GM19238 (cell line): ENCODE measurements around the gene IBA57.

Experiments
- DNase-seq: peaks from one replicate; pipeline ENCODE4 v3.0.0; 2011; ENCODE audit warnings: low spot score; ENCODE audit not compliant: insufficient read length

The IBA57 gene

GRCh38 chr1:228165372-228166169 lies at the start of gene IBA57:
Gene IBA57, plus strand, starts transcription at chr1:228165804. Its CDS starts 13 bp downstream, at chr1:228165817.
- DNase-seq = peak; percentile 99

DNA sequence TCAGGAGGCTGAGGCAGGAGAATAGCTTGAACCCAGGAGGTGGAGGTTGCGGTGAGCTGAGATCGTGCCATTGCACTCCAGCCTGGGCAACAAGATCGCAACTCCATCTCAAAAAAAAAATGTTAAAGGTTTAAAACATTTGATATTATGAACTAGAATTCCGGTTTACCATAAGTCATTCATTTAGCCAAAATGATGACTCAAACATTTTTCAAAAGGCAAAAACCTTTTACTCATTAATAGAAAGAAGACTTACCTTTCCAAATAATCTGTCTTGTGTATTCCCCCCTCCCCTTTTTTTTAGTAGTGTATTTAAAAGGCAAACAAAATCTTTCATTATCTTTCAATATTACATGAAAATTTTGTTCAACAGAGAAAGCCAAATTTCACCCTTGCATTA lies 48.3 kb upstream of the IBA57 start:
- no peak for DNase-seq

DNA sequence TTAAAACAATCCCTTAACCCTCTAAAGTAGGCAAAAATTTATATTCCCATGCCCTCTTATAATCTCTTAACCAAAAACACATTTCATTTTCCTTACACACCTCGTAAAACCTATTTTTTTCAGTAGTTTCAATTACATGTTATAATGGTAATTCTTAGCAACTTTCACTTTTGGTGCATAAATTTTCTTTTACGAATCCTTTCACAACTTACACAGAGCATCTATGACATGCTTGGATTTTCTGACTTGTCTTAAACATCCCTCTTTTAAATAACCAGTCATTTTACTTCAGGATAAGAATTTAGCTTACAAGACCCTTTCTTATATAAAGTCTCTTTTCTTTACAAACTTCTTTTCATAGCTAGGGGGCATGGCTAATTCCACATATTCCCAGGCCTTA lies 47.6 kb upstream of the IBA57 start:
- DNase-seq = no peak

GRCh38 chr1:228120351-228120750 lies 45.3 kb upstream of the IBA57 start:
- DNase-seq = no peak

GRCh38 chr1:228120857-228121489 lies 44.6 kb upstream of the IBA57 start:
- DNase-seq = no peak

GRCh38 chr1:228122921-228123441 lies 42.6 kb upstream of the IBA57 start:
- no peak for DNase-seq

GRCh38 chr1:228123505-228123904 lies 42.1 kb upstream of the IBA57 start:
- no peak for DNase-seq

- DNase-seq = no peak
Observed at GRCh38 chr1:228125185-228125584, 40.4 kb upstream of the IBA57 start.

DNA sequence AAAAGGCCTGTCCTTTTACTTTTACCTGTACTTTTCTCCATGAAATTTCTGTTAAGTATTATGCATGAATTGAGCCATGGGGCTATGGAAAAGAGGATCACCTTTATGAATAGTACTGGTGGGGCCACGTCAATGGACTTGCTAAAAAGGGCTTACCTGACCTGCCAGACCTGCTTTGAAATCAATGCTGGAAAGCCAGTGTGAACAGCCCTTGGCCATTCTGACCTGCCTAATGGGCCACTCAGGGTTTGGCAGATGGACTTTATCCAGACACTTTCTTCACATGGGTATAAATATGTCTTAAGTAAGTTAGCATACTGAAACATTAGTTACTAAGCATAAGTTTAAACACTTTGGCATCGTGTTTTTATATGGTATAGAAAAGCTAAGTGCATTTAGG lies 33.8 kb upstream of the IBA57 start:
- no peak for DNase-seq

- no peak for DNase-seq
Observed at GRCh38 chr1:228134591-228134990, 31.0 kb upstream of the IBA57 start.

- DNase-seq = no peak
Observed at GRCh38 chr1:228136901-228137300, 28.7 kb upstream of the IBA57 start.

- DNase-seq = no peak
Observed at GRCh38 chr1:228139406-228139930, 26.1 kb upstream of the IBA57 start.

DNA sequence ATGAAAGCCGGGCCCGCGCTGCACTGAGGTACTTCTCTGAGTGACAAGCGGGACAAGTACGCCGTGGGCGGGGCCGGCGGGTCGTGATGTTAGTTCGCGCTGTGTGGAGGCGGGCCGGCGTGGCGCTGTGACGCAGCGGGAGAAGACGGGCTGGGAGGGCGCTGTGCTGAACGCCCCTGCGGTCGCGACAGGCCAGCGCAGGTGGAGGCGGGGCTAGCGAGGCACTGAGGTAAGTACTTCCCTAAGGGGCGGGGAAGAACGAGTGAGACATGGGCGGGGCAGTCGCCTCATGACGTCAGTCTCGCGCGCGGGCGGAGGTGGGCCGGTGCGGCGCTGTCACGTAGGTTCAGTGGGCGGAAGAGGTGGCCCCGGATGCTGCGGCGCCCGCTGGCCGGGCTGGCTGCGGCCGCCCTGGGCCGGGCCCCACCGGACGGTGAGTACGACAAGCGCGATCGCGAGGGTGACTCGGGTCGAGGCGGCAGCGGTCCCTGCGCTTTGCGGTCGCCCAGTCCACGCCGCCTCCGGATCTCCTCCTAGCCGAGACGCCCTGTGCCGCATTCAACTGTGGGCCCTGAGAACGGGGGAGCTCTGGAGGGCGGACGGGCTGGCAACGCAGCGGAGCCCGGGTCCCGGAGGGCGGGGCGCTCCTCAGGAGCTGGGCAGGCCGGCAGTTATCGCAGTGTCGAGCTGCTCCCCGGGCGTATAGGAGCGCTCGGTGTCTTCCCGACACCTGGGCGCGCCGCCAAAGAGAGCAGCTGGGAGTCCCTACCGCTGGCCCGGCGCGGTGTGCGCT lies 25.5 kb upstream of the IBA57 start, which contains the start of gene GUK1:
GUK1 (plus strand) TSS at position 349 of the 793 bp plus-strand sequence; CDS start at position 373, 24 bp downstream.
- DNase-seq = peak; percentile 95

- DNase-seq = no peak
Observed at GRCh38 chr1:228140724-228141225, 24.8 kb upstream of the IBA57 start.

- DNase-seq = peak; percentile 61
Observed at GRCh38 chr1:228141226-228142044, 24.2 kb upstream of the IBA57 start.

DNA sequence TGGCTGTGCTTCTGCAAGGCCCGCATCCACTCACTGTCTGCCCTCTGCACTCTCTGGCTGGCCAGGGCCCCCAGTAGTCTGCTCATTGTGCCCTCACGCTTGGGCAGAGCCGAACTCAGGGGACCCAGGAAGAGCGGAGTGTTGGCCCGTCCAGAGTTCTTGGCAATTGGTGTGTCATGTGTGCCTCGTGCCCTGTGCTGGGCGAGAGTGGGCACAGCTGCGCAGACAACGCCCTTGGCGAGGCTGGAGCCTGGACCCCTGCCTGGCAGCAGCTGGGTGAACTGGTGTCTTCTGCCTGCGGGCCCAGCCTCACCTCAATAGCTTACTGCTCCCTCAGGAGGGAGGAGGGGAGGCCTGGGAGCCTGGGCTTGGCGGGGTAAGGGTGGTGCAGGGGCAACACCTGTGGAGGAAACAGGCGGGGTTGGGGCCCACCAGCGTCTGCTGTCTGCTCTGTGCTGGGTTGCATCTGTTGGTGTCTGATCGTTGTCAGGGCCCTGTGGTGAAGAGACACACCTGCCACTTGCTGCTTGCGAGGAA lies 23.4 kb upstream of the IBA57 start:
- DNase-seq = no peak

DNA sequence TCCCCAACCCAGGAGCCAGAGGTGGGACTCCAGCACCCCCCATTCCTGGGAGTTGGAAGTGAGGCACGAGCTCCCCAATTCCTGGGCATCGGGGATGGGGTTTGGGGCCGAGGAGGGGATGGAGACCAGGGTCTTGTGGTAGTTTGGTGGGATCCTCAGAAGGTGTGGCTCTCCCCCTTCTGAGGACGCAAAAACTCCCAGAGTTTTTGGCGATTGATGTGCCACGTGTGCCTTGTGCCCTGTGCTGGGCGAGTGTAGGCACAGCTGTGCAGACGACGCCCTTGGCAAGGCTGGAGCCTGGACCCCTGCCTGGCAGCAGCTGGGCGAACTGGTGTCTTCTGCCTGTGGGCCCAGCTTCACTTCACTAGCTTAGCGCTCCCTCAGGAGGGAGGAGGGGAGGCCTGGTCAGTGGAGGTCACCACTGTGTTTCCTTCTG lies 22.9 kb upstream of the IBA57 start:
- DNase-seq = no peak

DNA sequence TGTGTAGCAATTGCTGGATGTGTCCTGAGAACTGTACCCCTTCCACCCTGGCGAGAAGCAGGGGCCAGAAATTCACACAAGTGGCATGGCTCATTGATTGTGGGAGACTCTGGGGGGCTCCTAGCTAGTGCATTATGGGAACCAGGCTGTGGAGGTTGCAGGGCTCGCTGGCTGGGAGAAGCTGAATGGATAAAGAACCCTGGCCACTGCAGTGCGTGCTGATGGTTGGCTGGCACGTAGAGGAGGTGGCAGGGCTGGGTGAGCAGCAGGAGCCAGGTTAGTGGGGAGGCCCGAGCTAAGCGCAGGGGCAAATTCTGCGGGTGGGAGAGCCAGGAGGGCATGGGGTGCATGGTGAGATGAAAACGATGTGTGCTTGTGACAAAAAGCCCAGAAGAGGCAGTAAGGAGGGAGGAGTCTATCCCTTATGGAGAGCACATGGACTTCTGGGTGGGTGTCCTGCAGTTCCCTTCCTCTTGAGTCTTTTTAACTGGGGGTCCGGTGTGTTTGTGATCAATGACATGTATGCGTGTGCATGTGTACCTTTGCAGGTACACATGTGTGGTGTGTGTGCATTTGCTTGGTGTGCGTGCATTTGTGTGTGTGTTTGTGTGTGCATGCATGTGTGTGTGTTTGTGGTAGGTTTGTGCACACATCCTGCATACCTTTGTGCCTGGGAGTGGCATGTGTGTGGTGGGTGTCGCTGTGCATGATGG lies 22.0 kb upstream of the IBA57 start:
- no peak for DNase-seq

- no peak for DNase-seq
Observed at GRCh38 chr1:228144193-228144992, 21.2 kb upstream of the IBA57 start.
